ENCODE measurements around the gene TP53I11. TPM values are rescaled to one million over a fixed set of nuclear protein-coding genes. Genes with fewer than 3 reads are reported as not detected.

The TP53I11 gene
- total RNA-seq, 2 donors from 2014 or later: 21.8 to 91.0 TPM

DNA sequence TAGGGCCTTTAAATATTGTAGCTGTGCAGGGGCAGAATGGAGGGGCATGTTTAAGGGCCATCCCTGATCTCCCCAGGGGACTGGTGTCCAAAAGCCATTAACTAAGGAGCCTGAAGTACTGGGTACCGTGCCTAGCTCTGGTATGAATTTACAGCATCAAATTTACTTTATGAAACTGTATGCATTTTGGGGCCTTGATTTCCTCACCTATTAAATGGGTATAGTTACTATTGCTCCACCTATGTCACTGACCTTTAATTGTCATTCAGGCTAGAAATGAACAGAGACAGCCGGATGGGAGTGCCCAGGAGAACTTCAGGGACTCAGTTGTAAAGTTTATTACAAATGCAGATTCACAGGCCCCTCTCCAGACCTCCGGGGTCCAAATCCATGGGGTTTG is 11.8 kb upstream of the TP53I11 start:
- no peak for ATAC-seq
- H3K27ac ChIP-seq: no peak overlapping the region
- H3K9me3 ChIP-seq: no peaks in the 10 kb centered on the region
- H3K4me1 ChIP-seq: no peaks in the 10 kb centered on the region
- TF ChIP-seq, protein P1, sequence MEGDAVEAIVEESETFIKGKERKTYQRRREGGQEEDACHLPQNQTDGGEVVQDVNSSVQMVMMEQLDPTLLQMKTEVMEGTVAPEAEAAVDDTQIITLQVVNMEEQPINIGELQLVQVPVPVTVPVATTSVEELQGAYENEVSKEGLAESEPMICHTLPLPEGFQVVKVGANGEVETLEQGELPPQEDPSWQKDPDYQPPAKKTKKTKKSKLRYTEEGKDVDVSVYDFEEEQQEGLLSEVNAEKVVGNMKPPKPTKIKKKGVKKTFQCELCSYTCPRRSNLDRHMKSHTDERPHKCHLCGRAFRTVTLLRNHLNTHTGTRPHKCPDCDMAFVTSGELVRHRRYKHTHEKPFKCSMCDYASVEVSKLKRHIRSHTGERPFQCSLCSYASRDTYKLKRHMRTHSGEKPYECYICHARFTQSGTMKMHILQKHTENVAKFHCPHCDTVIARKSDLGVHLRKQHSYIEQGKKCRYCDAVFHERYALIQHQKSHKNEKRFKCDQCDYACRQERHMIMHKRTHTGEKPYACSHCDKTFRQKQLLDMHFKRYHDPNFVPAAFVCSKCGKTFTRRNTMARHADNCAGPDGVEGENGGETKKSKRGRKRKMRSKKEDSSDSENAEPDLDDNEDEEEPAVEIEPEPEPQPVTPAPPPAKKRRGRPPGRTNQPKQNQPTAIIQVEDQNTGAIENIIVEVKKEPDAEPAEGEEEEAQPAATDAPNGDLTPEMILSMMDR (IDR thresholded peaks at IDR 0.05): no peak
- TF ChIP-seq POLR2A (IDR thresholded peaks at IDR 0.05): no peak
- H3K36me3 ChIP-seq (replicated peaks in 1 of 2; ENCODE audit: insufficient read depth in 1 of 2, low read depth in 2 of 2): no peaks in the 10 kb centered on the region
- 72 to 100% methylated on average over 2 to 3 of the region's 3 CpGs for WGBS, 2 donors
- intact Hi-C loops (cut with DNase I): no loop called here
- H3K4me3 ChIP-seq: no peak overlapping the region
- DNase-seq: no peak
- no peaks in the 10 kb centered on the region for H3K27me3 ChIP-seq

- Histone ChIP-seq H3K36me3 (replicated peaks in 1 of 2; ENCODE audit: insufficient read depth in 1 of 2, low read depth in 2 of 2) (no peaks in the 10 kb centered on the region), H3K9me3 (no peaks in the 10 kb centered on the region), H3K4me1 (no peaks in the 10 kb centered on the region), H3K27me3 (no peaks in the 10 kb centered on the region), H3K4me3 (no peak overlapping the region), H3K27ac (no peak overlapping the region)
- WGBS, 2 donors: 41 to 51% methylated on average over 7 of the region's 7 CpGs
- DNase-seq (no peak), ATAC-seq (no peak)
- intact Hi-C loops (cut with DNase I): no loop called here
- no peak for TF ChIP-seq POLR2A (IDR thresholded peaks at IDR 0.05)
- TF ChIP-seq, protein P1 (IDR thresholded peaks at IDR 0.05): no peak
Measured at GRCh38 chr11:44960200-44960845, 9.6 kb upstream of the TP53I11 start.

- Histone ChIP-seq H3K36me3 (replicated peaks in 1 of 2; ENCODE audit: insufficient read depth in 1 of 2, low read depth in 2 of 2) (no peaks in the 10 kb centered on the region), H3K4me1 (peaks cover 4% of the 10 kb centered on the region), H3K27ac (no peak overlapping the region), H3K9me3 (no peaks in the 10 kb centered on the region), H3K4me3 (no peak overlapping the region), H3K27me3 (no peaks in the 10 kb centered on the region)
- no peak for ATAC-seq
- 92 to 93% methylated on average over 2 to 3 of the region's 3 CpGs for WGBS, 2 donors
- no peak for TF ChIP-seq POLR2A (IDR thresholded peaks at IDR 0.05)
- TF ChIP-seq, protein P1 (IDR thresholded peaks at IDR 0.05): no peak
- DNase-seq: no peak
- intact Hi-C loops (cut with DNase I): no loop called here
Measured at GRCh38 chr11:44959064-44959463, 8.4 kb upstream of the TP53I11 start.

GRCh38 chr11:44957776-44958564 is 7.3 kb upstream of the TP53I11 start:
- Histone ChIP-seq H3K36me3 (replicated peaks in 1 of 2; ENCODE audit: insufficient read depth in 1 of 2, low read depth in 2 of 2) (no peaks in the 10 kb centered on the region), H3K4me3 (no peak overlapping the region), H3K27me3 (no peaks in the 10 kb centered on the region), H3K27ac (no peak overlapping the region), H3K9me3 (no peaks in the 10 kb centered on the region), H3K4me1 (peaks cover 4% of the 10 kb centered on the region)
- intact Hi-C loops (cut with DNase I): no loop called here
- TF ChIP-seq POLR2A (IDR thresholded peaks at IDR 0.05): no peak
- TF ChIP-seq, protein P1 (IDR thresholded peaks at IDR 0.05): no peak
- 60% methylated on average over 7 to 8 of the region's 8 CpGs for WGBS, 2 donors
- no peak for DNase-seq
- ATAC-seq: no peak

All from body of pancreas (tissue), 4 donors.